NCI-H524 treated with DMSO at 0.1 percent for 48 hours (cell line): Measurements from ENCODE around the gene NPVF.

Source experiments
- DNase-seq: peaks from one replicate; lab custom pipeline; 2025; lab: John Stamatoyannopoulos, UW

NPVF gene

GRCh38 chr7:25228386-25228785 is at the start of gene NPVF:
Gene NPVF, minus strand, starts transcription at chr7:25228486. Its CDS starts 47 bp downstream, at chr7:25228439.
- DNase-seq: no peak

- DNase-seq: no peak
Observed at GRCh38 chr7:25272265-25272664, 44.0 kb upstream of the NPVF start.

- no peak for DNase-seq
Observed at GRCh38 chr7:25263337-25263736, 35.1 kb upstream of the NPVF start.

GRCh38 chr7:25262586-25262985 is 34.3 kb upstream of the NPVF start:
- no peak for DNase-seq

- DNase-seq: no peak
Observed at GRCh38 chr7:25261545-25262140, 33.4 kb upstream of the NPVF start.

GRCh38 chr7:25260862-25261494 is 32.7 kb upstream of the NPVF start:
- DNase-seq: no peak

GRCh38 chr7:25259487-25260243 is 31.4 kb upstream of the NPVF start:
- DNase-seq: peak; percentile 5

GRCh38 chr7:25256333-25256819 is 28.1 kb upstream of the NPVF start:
- DNase-seq: peak; percentile 59

- peak; percentile 82 for DNase-seq
Observed at GRCh38 chr7:25255611-25256332, 27.5 kb upstream of the NPVF start.

GRCh38 chr7:25254604-25255003 is 26.3 kb upstream of the NPVF start:
- no peak for DNase-seq

- no peak for DNase-seq
Observed at GRCh38 chr7:25253714-25254113, 25.4 kb upstream of the NPVF start.

GRCh38 chr7:25250386-25250785 is 22.1 kb upstream of the NPVF start:
- no peak for DNase-seq

GRCh38 chr7:25249772-25250171 is 21.5 kb upstream of the NPVF start:
- no peak for DNase-seq

GRCh38 chr7:25246306-25246705 is 18.0 kb upstream of the NPVF start:
- DNase-seq: no peak

GRCh38 chr7:25244254-25245033 is 16.2 kb upstream of the NPVF start:
- no peak for DNase-seq

GRCh38 chr7:25242678-25243077 is 14.4 kb upstream of the NPVF start:
- DNase-seq: no peak

GRCh38 chr7:25240896-25241295 is 12.6 kb upstream of the NPVF start:
- no peak for DNase-seq

GRCh38 chr7:25240340-25240739 is 12.1 kb upstream of the NPVF start:
- no peak for DNase-seq

- DNase-seq: no peak
Observed at GRCh38 chr7:25239888-25240287, 11.6 kb upstream of the NPVF start.

GRCh38 chr7:25238066-25238725 is 9.9 kb upstream of the NPVF start:
- DNase-seq: no peak

GRCh38 chr7:25235471-25235870 is 7.2 kb upstream of the NPVF start:
- no peak for DNase-seq
